Measurements from ENCODE around the gene CNGA1. TPM values are rescaled to one million over a fixed set of nuclear protein-coding genes. Genes with fewer than 3 reads are reported as not detected.
A peak's percentile ranks its signal among the peaks of the same experiment; 100 is the strongest.
"Not testable (repeated sequence)": the region's sequence is repeated elsewhere in the genome, so short reads cannot be mapped to it uniquely, and the experiment has no call there.

Gene CNGA1
- total RNA-seq, 1 experiment from 2014 or later = not detected

- DNase-seq (ENCODE audit: low read depth) = no peak
Observed at GRCh38 chr4:48030470-48030869, 14.0 kb upstream of the CNGA1 start.

- DNase-seq (ENCODE audit: low read depth) = no peak
Observed at GRCh38 chr4:48028696-48029095, 12.2 kb upstream of the CNGA1 start.

- no peak for DNase-seq (ENCODE audit: low read depth)
Observed at GRCh38 chr4:48027653-48028052, 11.2 kb upstream of the CNGA1 start.

- DNase-seq (ENCODE audit: low read depth) = no peak
Observed at GRCh38 chr4:48025005-48025404, 8.5 kb upstream of the CNGA1 start.

GRCh38 chr4:48024522-48024921, 8.0 kb upstream of the CNGA1 start:
- no peak for DNase-seq (ENCODE audit: low read depth)

GRCh38 chr4:48022192-48022799, 5.8 kb upstream of the CNGA1 start:
- no peak for DNase-seq (ENCODE audit: low read depth)

GRCh38 chr4:48021100-48021499, 4.6 kb upstream of the CNGA1 start:
- DNase-seq (ENCODE audit: low read depth) = no peak

GRCh38 chr4:48018112-48018511, 1.6 kb upstream of the CNGA1 start:
- no peak for DNase-seq (ENCODE audit: low read depth)

- DNase-seq (ENCODE audit: low read depth) = peak; percentile 85
Observed at GRCh38 chr4:48017108-48017571, 659 bp upstream of the CNGA1 start.

GRCh38 chr4:48015678-48016077, 803 bp downstream of the CNGA1 start:
- no peak for DNase-seq (ENCODE audit: low read depth)

- no peak for DNase-seq (ENCODE audit: low read depth)
Observed at GRCh38 chr4:48015216-48015615, 1.3 kb downstream of the CNGA1 start.

GRCh38 chr4:48012824-48013223, 3.7 kb downstream of the CNGA1 start:
- DNase-seq (ENCODE audit: low read depth) = no peak

GRCh38 chr4:48011722-48012121, 4.8 kb downstream of the CNGA1 start:
- no peak for DNase-seq (ENCODE audit: low read depth)

GRCh38 chr4:48010906-48011305, 5.6 kb downstream of the CNGA1 start:
- DNase-seq (ENCODE audit: low read depth) = not testable (repeated sequence)

GRCh38 chr4:48008021-48008596, 8.4 kb downstream of the CNGA1 start:
- no peak for DNase-seq (ENCODE audit: low read depth)

GRCh38 chr4:48005781-48006180, 10.7 kb downstream of the CNGA1 start:
- no peak for DNase-seq (ENCODE audit: low read depth)

- DNase-seq (ENCODE audit: low read depth) = peak; percentile 23
Observed at GRCh38 chr4:48003568-48003967, 12.9 kb downstream of the CNGA1 start.

- DNase-seq (ENCODE audit: low read depth) = no peak
Observed at GRCh38 chr4:48002267-48002666, 14.2 kb downstream of the CNGA1 start.

GRCh38 chr4:47996021-47996420, 20.5 kb downstream of the CNGA1 start:
- DNase-seq (ENCODE audit: low read depth) = no peak

- not testable (repeated sequence) for DNase-seq (ENCODE audit: low read depth)
Observed at GRCh38 chr4:47992475-47992874, 24.0 kb downstream of the CNGA1 start.

- DNase-seq (ENCODE audit: low read depth) = no peak
Observed at GRCh38 chr4:47990145-47990544, 26.3 kb downstream of the CNGA1 start.

GRCh38 chr4:47974566-47974965, 41.9 kb downstream of the CNGA1 start:
- DNase-seq (ENCODE audit: low read depth) = no peak

GRCh38 chr4:47972721-47973120, 43.8 kb downstream of the CNGA1 start:
- no peak for DNase-seq (ENCODE audit: low read depth)

GRCh38 chr4:47972181-47972580, 44.3 kb downstream of the CNGA1 start:
- no peak for DNase-seq (ENCODE audit: low read depth)

Data from Daoy (cell line).